IMR-90 (cell line): ENCODE data around the gene TNNI2. TPM values are rescaled to one million over a fixed set of nuclear protein-coding genes. Genes with fewer than 3 reads are reported as not detected.

Source experiments
- ATAC-seq: fragments of 200-7000 bp; cut with Tn5 transposase; 2 replicates; pipeline ENCODE4 v1.9.1; 2020; ENCODE audit warnings: low read depth, mild to moderate bottlenecking, moderate library complexity
- BruUV-seq: library from RNA; stranded (reverse); fragments of 400-500 nt; replicated peaks from 2 replicates; lab custom pipeline; 2021; lab: Mats Ljungman, UMichigan
- CTCF ChIA-PET: fragments of 300-600 bp; formaldehyde crosslinking; extraction: SDS; loops from one replicate; lab custom pipeline; 2021; ENCODE audit warnings: antibody characterized with exemption; lab: Yijun Ruan, JAX
- POLR2A ChIA-PET: fragments of 300-600 bp; sonication (Branson Sonifier 250); formaldehyde crosslinking; loops from one replicate; lab custom pipeline; 2022; ENCODE audit warnings: antibody characterized with exemption; ENCODE audit not compliant: unreplicated experiment; lab: Charles Lee
- DNase-seq: peaks from one replicate; pipeline ENCODE4 v3.0.0; 2013
- H2AFZ ChIP-seq: replicated peaks from 2 replicates; pipeline ENCODE3; 2013; ENCODE audit warnings: low read length, mild to moderate bottlenecking; ENCODE audit not compliant: poor library complexity
- H2AK5ac ChIP-seq: 2 replicates; pipeline ENCODE4 v1.6.1; 2013; ENCODE audit warnings: low read depth, low read length, inconsistent platforms
- H2AK9ac ChIP-seq: replicated peaks from 2 replicates; pipeline ENCODE3; 2013; ENCODE audit warnings: mild to moderate bottlenecking, low read depth, low read length, moderate library complexity; ENCODE audit not compliant: poor library complexity
- H2BK120ac ChIP-seq: 2 replicates; pipeline ENCODE4 v1.6.1; 2013; ENCODE audit warnings: low read depth, low read length, inconsistent platforms
- H2BK15ac ChIP-seq: 3 replicates; pipeline ENCODE4 v1.6.1; 2013; ENCODE audit warnings: low read depth, low read length, inconsistent platforms
- H2BK20ac ChIP-seq: 2 replicates; pipeline ENCODE4 v1.6.1; 2013; ENCODE audit warnings: low read depth, mild to moderate bottlenecking, inconsistent platforms, low read length, moderate library complexity
- H2BK5ac ChIP-seq: 2 replicates; pipeline ENCODE4 v1.6.1; 2013; ENCODE audit warnings: mild to moderate bottlenecking, low read depth, low read length, inconsistent platforms; ENCODE audit not compliant: poor library complexity, severe bottlenecking
- H3K14ac ChIP-seq: replicated peaks from 2 replicates; pipeline ENCODE4 v1.6.1; 2013; ENCODE audit warnings: low read depth, low read length, inconsistent platforms
- H3K18ac ChIP-seq: 2 replicates; pipeline ENCODE4 v1.6.1; 2013; ENCODE audit warnings: low read depth, low read length, control low read depth
- H3K23ac ChIP-seq: 2 replicates; pipeline ENCODE4 v1.6.1; 2013; ENCODE audit warnings: low read depth, low read length, inconsistent platforms
- H3K27ac ChIP-seq: 2 replicates; pipeline ENCODE4 v1.5.1; 2013; ENCODE audit warnings: mild to moderate bottlenecking, control low read depth, low read length; ENCODE audit not compliant: insufficient read depth
- H3K27me3 ChIP-seq: 2 replicates; pipeline ENCODE4 v1.6.1; 2013; ENCODE audit warnings: low read length; ENCODE audit not compliant: control insufficient read depth, insufficient read depth
- H3K36me3 ChIP-seq: 2 replicates; pipeline ENCODE4 v1.6.1; 2013; ENCODE audit warnings: low read length, mixed read lengths; ENCODE audit not compliant: control insufficient read depth, insufficient read depth
- H3K4ac ChIP-seq: 2 replicates; pipeline ENCODE4 v1.6.1; 2013; ENCODE audit warnings: low read depth, low read length, inconsistent platforms
- H3K4me1 ChIP-seq: 2 replicates; pipeline ENCODE4 v1.6.1; 2013; ENCODE audit warnings: low read length, mixed read lengths; ENCODE audit not compliant: control insufficient read depth, insufficient read depth
- H3K4me2 ChIP-seq: 2 replicates; pipeline ENCODE4 v1.6.1; 2013; ENCODE audit warnings: low read depth, mild to moderate bottlenecking, control low read depth, low read length, moderate library complexity
- H3K4me3 ChIP-seq: 2 replicates; pipeline ENCODE4 v1.5.1; 2013; ENCODE audit warnings: low read depth, mild to moderate bottlenecking, control low read depth, low read length, moderate library complexity; ENCODE audit not compliant: insufficient read depth
- H3K56ac ChIP-seq: 2 replicates; pipeline ENCODE4 v1.6.1; 2013; ENCODE audit warnings: low read length, inconsistent platforms; ENCODE audit not compliant: insufficient read depth; ENCODE audit errors: extremely low read depth
- H3K79me1 ChIP-seq, 2 experiments: 2 replicates each; pipeline ENCODE4 v1.6.1; 2013; ENCODE audit warnings: low read length in 2 of 2, inconsistent platforms in 1 of 2, low read depth in 1 of 2
- H3K9ac ChIP-seq: 2 replicates; pipeline ENCODE4 v1.6.1; 2013; ENCODE audit warnings: low read depth, low read length, control low read depth
- H3K9me1 ChIP-seq: 2 replicates; pipeline ENCODE4 v1.6.1; 2013; ENCODE audit warnings: low read length, inconsistent platforms; ENCODE audit not compliant: insufficient read depth
- H3K9me3 ChIP-seq: 2 replicates; pipeline ENCODE4 v1.6.1; 2013; ENCODE audit warnings: low read length; ENCODE audit not compliant: control insufficient read depth, insufficient read depth
- H4K20me1 ChIP-seq: 2 replicates; pipeline ENCODE4 v1.6.1; 2013; ENCODE audit warnings: low read length, inconsistent platforms; ENCODE audit not compliant: insufficient read depth
- H4K5ac ChIP-seq: 2 replicates; pipeline ENCODE4 v1.6.1; 2013; ENCODE audit warnings: mild to moderate bottlenecking, low read depth, low read length, control low read depth
- H4K8ac ChIP-seq, 2 experiments: 2 replicates each; pipeline ENCODE4 v1.6.1; 2013; ENCODE audit warnings: low read depth in 2 of 2, low read length in 2 of 2, control low read depth in 1 of 2, inconsistent platforms in 1 of 2
- H4K91ac ChIP-seq: 2 replicates; pipeline ENCODE4 v1.6.1; 2013; ENCODE audit warnings: low read depth, low read length, inconsistent platforms; ENCODE audit not compliant: insufficient read depth
- BHLHE40 ChIP-seq: fragments of 150-350 bp; IDR thresholded peaks from 2 replicates; pipeline ENCODE4 v1.6.1; 2016; ENCODE audit warnings: mild to moderate bottlenecking, low read depth, low read length
- CEBPB ChIP-seq: IDR thresholded peaks from 2 replicates; pipeline ENCODE4 v1.6.1; 2012; ENCODE audit warnings: low read depth, low read length, improper control_type of control experiment
- CHD1 ChIP-seq: IDR thresholded peaks from 2 replicates; pipeline ENCODE4 v1.6.1; 2012; ENCODE audit warnings: low read depth, low read length, improper control_type of control experiment
- CTCF ChIP-seq: conservative IDR thresholded peaks from 2 replicates; pipeline ENCODE4 v1.5.1; 2012; ENCODE audit warnings: mild to moderate bottlenecking, low read depth, low read length, improper control_type of control experiment
- ELK1 ChIP-seq: fragments of 150-350 bp; IDR thresholded peaks from 2 replicates; pipeline ENCODE4 v1.6.1; 2016; ENCODE audit warnings: low read depth, mild to moderate bottlenecking, low read length, moderate library complexity, borderline replicate concordance
- FOS ChIP-seq: fragments of 150-350 bp; IDR thresholded peaks from 2 replicates; pipeline ENCODE4 v1.6.1; 2016; ENCODE audit warnings: low read depth, low read length
- MAFK ChIP-seq: IDR thresholded peaks from 2 replicates; pipeline ENCODE4 v1.6.1; 2012; ENCODE audit warnings: low read depth, low read length, improper control_type of control experiment
- MAZ ChIP-seq: IDR thresholded peaks from 2 replicates; pipeline ENCODE4 v1.6.1; 2012; ENCODE audit warnings: low read depth, mild to moderate bottlenecking, low read length, improper control_type of control experiment, moderate library complexity, borderline replicate concordance
- MXI1 ChIP-seq: IDR thresholded peaks from 2 replicates; pipeline ENCODE4 v1.6.1; 2012; ENCODE audit warnings: low read depth, mild to moderate bottlenecking, low read length, moderate library complexity, borderline replicate concordance
- NFE2L2 ChIP-seq: fragments of 150-350 bp; IDR thresholded peaks from 2 replicates; pipeline ENCODE4 v1.6.1; 2016; ENCODE audit warnings: low read depth, mild to moderate bottlenecking, low read length
- POLR2A ChIP-seq: IDR thresholded peaks from 2 replicates; pipeline ENCODE4 v1.6.1; 2012; ENCODE audit warnings: mild to moderate bottlenecking, low read depth, low read length
- RAD21 ChIP-seq: IDR thresholded peaks from 2 replicates; pipeline ENCODE4 v1.6.1; 2012; ENCODE audit warnings: low read length, improper control_type of control experiment
- RCOR1 ChIP-seq: IDR thresholded peaks from 2 replicates; pipeline ENCODE4 v1.6.1; 2012; ENCODE audit warnings: mild to moderate bottlenecking, low read length, improper control_type of control experiment; ENCODE audit not compliant: insufficient replicate concordance
- RFX5 ChIP-seq: IDR thresholded peaks from 2 replicates; pipeline ENCODE4 v1.8.0; 2012; ENCODE audit warnings: low read depth, mild to moderate bottlenecking, low read length, moderate library complexity
- SMC3 ChIP-seq: fragments of 150-350 bp; IDR thresholded peaks from 2 replicates; pipeline ENCODE4 v1.6.1; 2016; ENCODE audit warnings: low read depth, mild to moderate bottlenecking, antibody characterized with exemption, low read length, moderate library complexity
- USF2 ChIP-seq: fragments of 150-350 bp; IDR thresholded peaks from 2 replicates; pipeline ENCODE4 v1.6.1; 2017; ENCODE audit warnings: mild to moderate bottlenecking, antibody characterized with exemption, low read length, low read depth
- WGBS, 2 experiments: methylation state at CpG; one replicate each; pipeline versions ENCODE4 v1.1.5 to v1.1.7; 2013; ENCODE audit warnings: missing lambda C conversion rate in 2 of 2; ENCODE audit not compliant: insufficient read length in 1 of 2; ENCODE audit errors: extremely low coverage in 2 of 2; 5-methylcytosine and 5-hydroxymethylcytosine counted together
- dilution Hi-C: fragments of 300-500 bp; cut with HindIII; formaldehyde crosslinking; loops from one replicate; pipeline ENCODE4 v1.14.3; 2018; ENCODE audit warnings: low sequenced_read_pairs; ENCODE audit not compliant: unreplicated experiment
- in situ Hi-C: fragments of 300-500 bp; cut with MboI; formaldehyde crosslinking; loops from 3 replicates; pipeline ENCODE4 v1.14.3; 2019; ENCODE audit warnings: low sequenced_read_pairs, inconsistent platforms, mixed read lengths
- intact Hi-C: fragments of 100-400 bp; cut with micrococcal nuclease; formaldehyde crosslinking; loops from 2 replicates; pipeline ENCODE4 v1.10.0; 2022
- polyA plus RNA-seq, 3 experiments: library from polyadenylated mRNA; depleted of rRNA; stranded (reverse); fragments of >200 nt; gene quantifications; 2 replicates each; pipeline ENCODE4 v1.2.3, GENCODE V29; 2012; ENCODE audit warnings: low replicate concordance in 1 of 3
- total RNA-seq: library from RNA; depleted of rRNA; stranded (reverse); fragments of >200 nt; gene quantifications from 2 replicates; pipeline ENCODE4 v1.2.3, GENCODE V29; 2012

TNNI2 gene
- total and polyA plus RNA-seq, 2 of the 4 experiments (the other 2 are of a cell fraction) = not detected

- TF ChIP-seq MAZ (no peak), MXI1 (no peak), SMC3 (no peak), CHD1 (no peak), NFE2L2 (no peak), POLR2A (no peak), CEBPB (no peak), FOS (no peak), BHLHE40 (no peak), RFX5 (no peak), RCOR1 (no peak), CTCF (no peak), MAFK (no peak), USF2 (no peak), ELK1 (no peak), RAD21 (no peak)
- intact Hi-C loops = no loop called here
- H4K5ac ChIP-seq = no peak overlapping the region
- H3K56ac ChIP-seq = no peak overlapping the region
- H3K14ac ChIP-seq = no peak overlapping the region
- H3K9ac ChIP-seq = no peak overlapping the region
- no peaks in the 10 kb centered on the region for H3K9me3 ChIP-seq
- in situ Hi-C loops = no loop called here
- H3K4me2 ChIP-seq = no peak overlapping the region
- no peaks in the 10 kb centered on the region for H3K4me1 ChIP-seq
- peaks cover 38% of the 10 kb centered on the region for H3K27me3 ChIP-seq
- no peak overlapping the region for H3K4ac ChIP-seq
- POLR2A ChIA-PET = interaction anchor here (0.6 kb wide), 1 partner anchor 319 kb away, joined by 3 read pairs; no protein-coding TSS in a partner anchor
- H3K27ac ChIP-seq = no peak overlapping the region
- no peak overlapping the region for H2BK20ac ChIP-seq
- no peak overlapping the region for H3K23ac ChIP-seq
- H3K18ac ChIP-seq = no peak overlapping the region
- no peaks in the 10 kb centered on the region for H3K79me1 ChIP-seq
- H2AK5ac ChIP-seq = no peak overlapping the region
- dilution Hi-C loops = no loop called here
- no peak overlapping the region for H4K8ac ChIP-seq
- H2AK9ac ChIP-seq = no peak overlapping the region
- CTCF ChIA-PET = no interaction called here
- BruUV-seq = no TSS peak
- DNase-seq = no peak
- no peak overlapping the region for H2BK5ac ChIP-seq
- H4K91ac ChIP-seq = no peak overlapping the region
- H2AFZ ChIP-seq = no peak overlapping the region
- no peaks in the 10 kb centered on the region for H3K9me1 ChIP-seq
- WGBS, 2 experiments = 86% methylated on average over 14 of the region's 20 CpGs; no CpG with 5 or more reads in 1 of the 2 experiments
- no peak overlapping the region for H3K4me3 ChIP-seq
- no peak overlapping the region for H2BK15ac ChIP-seq
- no peak overlapping the region for H2BK120ac ChIP-seq
- no peaks in the 10 kb centered on the region for H4K20me1 ChIP-seq
- no peaks in the 10 kb centered on the region for H3K36me3 ChIP-seq
- no peak for ATAC-seq
Measured at GRCh38 chr11:1803246-1803645, 35.5 kb upstream of the TNNI2 start.
